H9 (cell line): ENCODE results near the gene TM4SF20. TPM values are rescaled to one million over a fixed set of nuclear protein-coding genes. Genes with fewer than 3 reads are reported as not detected.

ENCODE experiments used
- DNase-seq: peaks from one replicate; pipeline ENCODE4 v3.0.0-alpha.2; 2017
- H2AFZ ChIP-seq: one replicate; pipeline ENCODE4 v1.6.1; 2013; ENCODE audit warnings: mild to moderate bottlenecking, low read length, control low read depth, moderate library complexity
- H2AK5ac ChIP-seq: 2 replicates; pipeline ENCODE4 v1.6.1; 2013; ENCODE audit warnings: low read length, control low read depth, mixed read lengths; ENCODE audit not compliant: insufficient read length
- H2BK120ac ChIP-seq: one replicate; pipeline ENCODE4 v1.6.1; 2013; ENCODE audit warnings: low read depth, mild to moderate bottlenecking, low read length, control low read depth, inconsistent platforms; ENCODE audit not compliant: poor library complexity, severe bottlenecking
- H2BK12ac ChIP-seq: 2 replicates; pipeline ENCODE4 v1.6.1; 2013; ENCODE audit warnings: low read length, control low read depth, mixed read lengths, low read depth; ENCODE audit not compliant: insufficient read length
- H2BK15ac ChIP-seq: 2 replicates; pipeline ENCODE4 v1.6.1; 2013; ENCODE audit warnings: low read depth, low read length, control low read depth
- H2BK20ac ChIP-seq: one replicate; pipeline ENCODE4 v1.6.1; 2013; ENCODE audit warnings: low read depth, mild to moderate bottlenecking, low read length, control low read depth, inconsistent platforms; ENCODE audit not compliant: poor library complexity, severe bottlenecking
- H2BK5ac ChIP-seq: 2 replicates; pipeline ENCODE4 v1.6.1; 2013; ENCODE audit warnings: low read length, control low read depth, mixed read lengths; ENCODE audit not compliant: insufficient read length
- H3K14ac ChIP-seq: 2 replicates; pipeline ENCODE4 v1.6.1; 2013; ENCODE audit warnings: low read length, control low read depth; ENCODE audit not compliant: insufficient read depth
- H3K18ac ChIP-seq: 2 replicates; pipeline ENCODE4 v1.6.1; 2013; ENCODE audit warnings: low read depth, mild to moderate bottlenecking, mixed read lengths, low read length, control low read depth; ENCODE audit not compliant: insufficient read length
- H3K23ac ChIP-seq: 2 replicates; pipeline ENCODE4 v1.6.1; 2013; ENCODE audit warnings: low read length, control low read depth, mixed read lengths, low read depth; ENCODE audit not compliant: insufficient read length
- H3K23me2 ChIP-seq: 2 replicates; pipeline ENCODE4 v1.6.1; 2013; ENCODE audit warnings: low read depth, mild to moderate bottlenecking, mixed read lengths, low read length, control low read depth; ENCODE audit not compliant: insufficient read length, poor library complexity, severe bottlenecking
- H3K27ac ChIP-seq: 2 replicates; pipeline ENCODE4 v1.5.1; 2013; ENCODE audit warnings: low read length, control low read depth, mixed read lengths, low read depth; ENCODE audit not compliant: insufficient read length
- H3K27me3 ChIP-seq: 2 replicates; pipeline ENCODE4 v1.6.1; 2013; ENCODE audit warnings: low read length, control low read depth, inconsistent platforms; ENCODE audit not compliant: insufficient read depth
- H3K4ac ChIP-seq: 2 replicates; pipeline ENCODE4 v1.6.1; 2013; ENCODE audit warnings: low read depth, mild to moderate bottlenecking, control low read depth, inconsistent platforms, low read length, moderate library complexity
- H3K4me1 ChIP-seq: 2 replicates; pipeline ENCODE4 v1.6.1; 2013; ENCODE audit warnings: low read length, control low read depth, inconsistent platforms; ENCODE audit not compliant: insufficient read depth
- H3K4me2 ChIP-seq: 2 replicates; pipeline ENCODE4 v1.6.1; 2013; ENCODE audit warnings: low read length, control low read depth, mixed read lengths; ENCODE audit not compliant: insufficient read length, insufficient read depth
- H3K56ac ChIP-seq: 2 replicates; pipeline ENCODE4 v1.6.1; 2013; ENCODE audit warnings: low read depth, mild to moderate bottlenecking, mixed read lengths, low read length, control low read depth; ENCODE audit not compliant: insufficient read length
- H3K79me1 ChIP-seq: 2 replicates; pipeline ENCODE4 v1.6.1; 2013; ENCODE audit warnings: low read depth, mild to moderate bottlenecking, moderate library complexity, low read length, control low read depth, inconsistent platforms; ENCODE audit not compliant: insufficient read depth, poor library complexity, severe bottlenecking
- H3K79me2 ChIP-seq: 2 replicates; pipeline ENCODE4 v1.6.1; 2013; ENCODE audit warnings: low read length, control low read depth, inconsistent platforms; ENCODE audit not compliant: insufficient read depth
- H3K9ac ChIP-seq: 2 replicates; pipeline ENCODE4 v1.6.1; 2013; ENCODE audit warnings: low read length, control low read depth, mixed read lengths; ENCODE audit not compliant: insufficient read length; ENCODE audit errors: extremely low read depth
- H3K9me3 ChIP-seq: one replicate; pipeline ENCODE4 v1.6.1; 2013; ENCODE audit warnings: low read depth, low read length, inconsistent platforms; ENCODE audit not compliant: control insufficient read depth
- H3T11ph ChIP-seq: one replicate; pipeline ENCODE4 v1.6.1; 2013; ENCODE audit warnings: mild to moderate bottlenecking, low read length, control low read depth, inconsistent platforms
- H4K20me1 ChIP-seq: one replicate; pipeline ENCODE4 v1.6.1; 2013; ENCODE audit not compliant: control insufficient read depth, insufficient read length, insufficient read depth
- H4K5ac ChIP-seq: 2 replicates; pipeline ENCODE4 v1.6.1; 2013; ENCODE audit warnings: low read depth, mild to moderate bottlenecking, mixed read lengths, low read length, control low read depth; ENCODE audit not compliant: insufficient read length
- H4K8ac ChIP-seq: replicated peaks from 2 replicates; pipeline ENCODE4 v1.6.1; 2013; ENCODE audit warnings: low read length, control low read depth, mixed read lengths, low read depth; ENCODE audit not compliant: insufficient read length
- H4K91ac ChIP-seq: 2 replicates; pipeline ENCODE4 v1.6.1; 2013; ENCODE audit warnings: low read depth, mild to moderate bottlenecking, moderate library complexity, mixed read lengths, low read length, control low read depth; ENCODE audit not compliant: insufficient read length
- H3K27ac Mint-ChIP-seq, 3 experiments: 2 replicates in 2 of 3; 3 replicates in 1 of 3; pipeline ENCODE4 v1.8.0; 2020 to 2021; ENCODE audit warnings: mixed read lengths in 3 of 3, mild to moderate bottlenecking in 1 of 3, moderate library complexity in 1 of 3
- H3K27me3 Mint-ChIP-seq: 2 replicates; pipeline ENCODE4 v1.8.0; 2021; ENCODE audit warnings: low read depth, mild to moderate bottlenecking, moderate library complexity, mixed read lengths
- H3K36me3 Mint-ChIP-seq, 3 experiments: 2 replicates in 2 of 3; 3 replicates in 1 of 3; pipeline ENCODE4 v1.8.0; 2020 to 2021; ENCODE audit warnings: low read depth in 3 of 3, mixed read lengths in 3 of 3; ENCODE audit not compliant: insufficient read depth in 1 of 3
- H3K4me1 Mint-ChIP-seq, 2 experiments: 2 replicates each; pipeline ENCODE4 v1.8.0; 2020; ENCODE audit warnings: mixed read lengths in 2 of 2
- H3K4me3 Mint-ChIP-seq, 2 experiments: 2 replicates in 1 of 2; 3 replicates in 1 of 2; pipeline ENCODE4 v1.8.0; 2020 to 2021; ENCODE audit warnings: mild to moderate bottlenecking in 2 of 2, mixed read lengths in 2 of 2, moderate library complexity in 1 of 2
- H3K9me3 Mint-ChIP-seq, 2 experiments: 2 replicates in 1 of 2; 3 replicates in 1 of 2; pipeline ENCODE4 v1.8.0; 2020; ENCODE audit warnings: mild to moderate bottlenecking in 2 of 2, mixed read lengths in 2 of 2, moderate library complexity in 1 of 2
- CTCF ChIP-seq: fragments of 200-600 bp; sonication (generic); conservative IDR thresholded peaks from 3 replicates; pipeline ENCODE4 v1.8.0; 2021; ENCODE audit warnings: antibody characterized with exemption, mild to moderate bottlenecking
- WGBS: extraction: QIAGEN DNeasy Blood & Tissue Kit; methylation state at CpG from one replicate; pipeline ENCODE4 v1.1.7; 2013; ENCODE audit warnings: missing lambda C conversion rate, low lambda C conversion rate, mixed read lengths; ENCODE audit not compliant: insufficient read length; ENCODE audit errors: extremely low coverage; 5-methylcytosine and 5-hydroxymethylcytosine counted together
- total RNA-seq: library from RNA; stranded (reverse); gene quantifications from 2 replicates; pipeline ENCODE4 v1.2.1, GENCODE V29; 2021

TM4SF20 gene
- total RNA-seq, 1 experiment from 2014 or later: not detected

DNA sequence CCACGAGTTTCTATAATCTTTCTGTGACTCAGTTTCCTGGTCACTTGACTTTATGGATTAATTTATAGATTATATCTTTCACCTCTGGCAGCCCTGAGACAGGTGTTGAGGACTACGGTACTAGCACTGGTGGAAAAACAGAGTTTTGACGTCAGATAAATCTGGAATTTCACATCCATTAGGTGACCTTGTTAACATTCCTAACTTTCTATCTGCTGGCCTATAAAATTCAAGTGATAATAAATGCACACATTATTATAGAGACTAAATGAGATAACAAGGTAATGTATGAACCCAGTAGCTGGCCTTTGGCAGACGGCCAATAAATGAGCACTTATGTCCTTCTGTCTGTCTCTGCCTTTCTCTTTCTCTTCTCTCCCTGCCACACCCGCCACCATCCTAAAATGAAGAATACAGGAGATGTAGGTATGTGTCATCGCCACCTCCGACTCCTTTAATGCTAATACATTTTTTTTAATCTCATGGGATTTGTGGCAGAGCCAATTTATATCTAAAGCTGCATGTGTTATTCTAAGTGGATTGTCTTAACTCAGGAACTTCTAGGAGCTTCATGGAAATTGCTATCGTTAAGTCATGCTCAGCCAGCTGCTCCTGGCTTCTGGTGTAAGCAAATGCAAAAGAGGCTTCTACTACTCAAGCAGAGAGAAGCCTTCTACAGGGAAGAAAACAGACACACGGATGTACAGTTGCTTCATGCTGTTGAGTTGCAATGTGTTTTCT lies 2.3 kb downstream of the TM4SF20 start:
- no peak for TF ChIP-seq CTCF
- no peaks in the 10 kb centered on the region for H3K23me2 ChIP-seq
- H3K23ac ChIP-seq: no peak overlapping the region
- Mint-ChIP-seq H3K4me1 (peaks cover 10 to 12% of the 10 kb centered on the region in 2 experiments), H3K27me3 (no peaks in the 10 kb centered on the region), H3K36me3 (no peaks in the 10 kb centered on the region), H3K27ac (no peak overlapping the region; a peak in 1 of 7 replicates), H3K9me3 (no peaks in the 10 kb centered on the region), H3K4me3 (no peak overlapping the region)
- no peaks in the 10 kb centered on the region for H4K20me1 ChIP-seq
- no peak overlapping the region for H2BK120ac ChIP-seq
- H4K5ac ChIP-seq: no peak overlapping the region
- H3K4ac ChIP-seq: no peak overlapping the region
- no peak overlapping the region for H3K14ac ChIP-seq
- H3K4me2 ChIP-seq: no peak overlapping the region
- H3K27me3 ChIP-seq: no peaks in the 10 kb centered on the region
- no peak overlapping the region for H3T11ph ChIP-seq
- no peak overlapping the region for H3K18ac ChIP-seq
- no peaks in the 10 kb centered on the region for H3K79me1 ChIP-seq
- no CpG with 5 or more reads among the region's 9 CpGs for WGBS
- no peak overlapping the region for H3K9ac ChIP-seq
- H3K9me3 ChIP-seq: no peaks in the 10 kb centered on the region
- H2BK5ac ChIP-seq: no peak overlapping the region
- H3K56ac ChIP-seq: no peak overlapping the region
- no peak overlapping the region for H2BK15ac ChIP-seq
- no peak for DNase-seq
- H2BK20ac ChIP-seq: no peak overlapping the region
- no peak overlapping the region for H2AK5ac ChIP-seq
- no peak overlapping the region for H3K27ac ChIP-seq
- no peak overlapping the region for H4K91ac ChIP-seq
- H2BK12ac ChIP-seq: no peak overlapping the region
- no peaks in the 10 kb centered on the region for H3K4me1 ChIP-seq
- H2AFZ ChIP-seq: peak overlapping the region; percentile 48
- H3K79me2 ChIP-seq: no peaks in the 10 kb centered on the region
- H4K8ac ChIP-seq: no peak overlapping the region
